GM23338 (cell line): Measurements from ENCODE around the gene RTEL1. TPM values are rescaled to one million over a fixed set of nuclear protein-coding genes. Genes with fewer than 3 reads are reported as not detected.

Experiments used
- ATAC-seq: fragments of 200-7000 bp; cut with Tn5 transposase; 3 replicates; pipeline ENCODE4 v1.9.1; 2020
- DNase-seq: peaks from one replicate; pipeline ENCODE4 v3.0.0-alpha.2; 2015; ENCODE audit warnings: low spot score
- H2AFZ ChIP-seq: fragments of 200-600 bp; sonication (generic); 2 replicates; pipeline ENCODE4 v1.8.0; 2016; ENCODE audit warnings: antibody characterized with exemption, mild to moderate bottlenecking, moderate library complexity
- H3F3A ChIP-seq: fragments of 200-600 bp; sonication (generic); replicated peaks from 2 replicates; pipeline ENCODE4 v1.8.0; 2017; ENCODE audit warnings: antibody characterized with exemption, mixed run types, low read depth
- H3K27ac ChIP-seq: fragments of 200-600 bp; sonication (generic); 2 replicates; pipeline ENCODE4 v1.6.1; 2016; ENCODE audit warnings: low read depth
- H3K27me3 ChIP-seq: fragments of 200-600 bp; sonication (generic); 2 replicates; pipeline ENCODE4 v1.8.0; 2016; ENCODE audit warnings: mild to moderate bottlenecking, mixed run types, moderate library complexity; ENCODE audit not compliant: insufficient read depth
- H3K36me3 ChIP-seq: fragments of 200-600 bp; sonication (generic); 2 replicates; pipeline ENCODE4 v1.8.0; 2016; ENCODE audit warnings: mild to moderate bottlenecking; ENCODE audit not compliant: insufficient read depth
- H3K4me1 ChIP-seq: fragments of 200-600 bp; sonication (generic); 2 replicates; pipeline ENCODE4 v1.8.0; 2016; ENCODE audit warnings: mild to moderate bottlenecking, moderate library complexity; ENCODE audit not compliant: insufficient read depth
- H3K4me2 ChIP-seq: fragments of 200-600 bp; sonication (generic); 2 replicates; pipeline ENCODE4 v1.7.1; 2017; ENCODE audit warnings: mixed run types
- H3K4me3 ChIP-seq: fragments of 200-600 bp; sonication (generic); 2 replicates; pipeline ENCODE4 v1.6.1; 2016; ENCODE audit warnings: mixed run types
- H3K79me2 ChIP-seq: fragments of 200-600 bp; sonication (generic); replicated peaks from 2 replicates; pipeline ENCODE4 v1.8.0; 2017; ENCODE audit warnings: mild to moderate bottlenecking; ENCODE audit not compliant: insufficient read depth
- H3K9me2 ChIP-seq: fragments of 200-600 bp; sonication (generic); 2 replicates; pipeline ENCODE4 v1.8.0; 2017; ENCODE audit not compliant: insufficient read depth
- H4K20me1 ChIP-seq: fragments of 200-600 bp; sonication (generic); replicated peaks from 2 replicates; pipeline ENCODE4 v1.8.0; 2017; ENCODE audit warnings: mild to moderate bottlenecking; ENCODE audit not compliant: insufficient read depth
- H3K27ac Mint-ChIP-seq: 2 replicates; pipeline ENCODE4 v1.8.0; 2020; ENCODE audit warnings: inconsistent platforms, mild to moderate bottlenecking, moderate library complexity, mixed read lengths
- H3K27me3 Mint-ChIP-seq: 3 replicates; pipeline ENCODE4 v1.8.0; 2022; ENCODE audit warnings: low read depth, mild to moderate bottlenecking, moderate library complexity, mixed read lengths, inconsistent platforms; ENCODE audit not compliant: insufficient read depth, poor library complexity
- H3K36me3 Mint-ChIP-seq: 3 replicates; pipeline ENCODE4 v1.8.0; 2021; ENCODE audit warnings: low read depth, mild to moderate bottlenecking, inconsistent platforms, moderate library complexity, mixed read lengths
- H3K4me1 Mint-ChIP-seq: 3 replicates; pipeline ENCODE4 v1.8.0; 2020; ENCODE audit warnings: mild to moderate bottlenecking, inconsistent platforms, mixed read lengths
- H3K4me3 Mint-ChIP-seq: 3 replicates; pipeline ENCODE4 v1.8.0; 2021; ENCODE audit warnings: moderate library complexity, mild to moderate bottlenecking, inconsistent platforms, mixed read lengths
- H3K9me3 Mint-ChIP-seq: 3 replicates; pipeline ENCODE4 v1.8.0; 2020; ENCODE audit warnings: moderate library complexity, mild to moderate bottlenecking, inconsistent platforms, mixed read lengths
- EZH2 ChIP-seq: fragments of 200-600 bp; sonication (generic); IDR thresholded peaks from one replicate; pipeline ENCODE4 v1.8.0; 2017; ENCODE audit warnings: antibody characterized with exemption, mild to moderate bottlenecking, low read depth; ENCODE audit not compliant: unreplicated experiment
- EZH2phosphoT487 ChIP-seq: fragments of 200-600 bp; sonication (generic); IDR thresholded peaks from one replicate; pipeline ENCODE4 v1.8.1; 2018; ENCODE audit warnings: antibody characterized with exemption; ENCODE audit not compliant: unreplicated experiment
- JUNB ChIP-seq: IDR thresholded peaks from one replicate; pipeline ENCODE4 v1.6.1; 2016; ENCODE audit warnings: antibody characterized with exemption; ENCODE audit not compliant: unreplicated experiment
- POLR2AphosphoS5 ChIP-seq: IDR thresholded peaks from 2 replicates; pipeline ENCODE4 v1.6.1; 2016; ENCODE audit warnings: antibody characterized with exemption, low read depth
- STAT1 ChIP-seq: IDR thresholded peaks from one replicate; pipeline ENCODE4 v1.6.1; 2016; ENCODE audit warnings: antibody characterized with exemption; ENCODE audit not compliant: unreplicated experiment
- ZNF331 ChIP-seq: fragments of 250-450 bp; sonication (Bioruptor Pico); IDR thresholded peaks from 2 replicates; pipeline ENCODE4 v1.5.0; 2020; ENCODE audit warnings: low read depth, mild to moderate bottlenecking, moderate library complexity
- polyA plus RNA-seq: library from polyadenylated mRNA; unstranded; fragments of >200 nt; fragmentation: Nextera tagmentation; extraction: Ambion mirVana; gene quantifications from 2 replicates; pipeline ENCODE4 v1.2.1, GENCODE V29; 2016
- total RNA-seq: library from RNA; depleted of rRNA; stranded (reverse); fragments of >200 nt; shearing (Covaris generic); gene quantifications from 2 replicates; pipeline ENCODE4 v1.2.3, GENCODE V29; 2014
- TF ChIP-seq, protein P1 (sequence below): fragments of 250-450 bp; sonication (Bioruptor Pico); IDR thresholded peaks from 2 replicates; pipeline ENCODE4 v1.5.0; 2020; ENCODE audit warnings: mild to moderate bottlenecking, moderate library complexity
- TF ChIP-seq, protein P2 (sequence below), 2 experiments: fragments of 200-600 bp in 1 of 2; sonication (generic) in 1 of 2; conservative IDR thresholded peaks; 2 replicates each; pipeline versions ENCODE4 v1.5.1 to v1.6.1; 2016 to 2017; ENCODE audit warnings: antibody characterized with exemption in 2 of 2, low read depth in 2 of 2, mild to moderate bottlenecking in 2 of 2, moderate library complexity in 1 of 2

Gene RTEL1
- total and polyA plus RNA-seq, 2 experiments from 2014 or later: 14.2 to 34.5 TPM

DNA sequence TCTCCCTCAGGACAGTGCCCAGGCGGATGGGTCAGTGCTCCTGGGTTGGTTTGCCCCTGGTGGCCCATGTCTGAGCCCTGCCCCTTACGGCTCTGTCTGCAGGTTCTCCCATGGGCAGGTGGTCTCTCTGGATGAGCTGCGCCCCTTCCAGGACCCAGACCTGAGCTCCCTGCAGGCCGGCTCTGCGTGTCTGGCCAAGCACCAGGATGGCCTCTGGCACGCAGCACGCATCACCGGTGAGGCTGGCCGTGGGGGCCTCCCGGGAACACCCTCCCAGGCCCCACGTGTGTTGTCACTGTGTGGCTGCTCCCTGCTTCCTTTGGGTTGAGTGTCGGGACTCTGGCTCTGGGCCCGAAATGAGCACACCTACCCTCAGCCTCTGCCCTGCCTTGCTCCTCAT lies 75.0 kb downstream of the RTEL1 start (continued):
- no peak for TF ChIP-seq STAT1
- TF ChIP-seq JUNB: no peak
- TF ChIP-seq, protein P1, sequence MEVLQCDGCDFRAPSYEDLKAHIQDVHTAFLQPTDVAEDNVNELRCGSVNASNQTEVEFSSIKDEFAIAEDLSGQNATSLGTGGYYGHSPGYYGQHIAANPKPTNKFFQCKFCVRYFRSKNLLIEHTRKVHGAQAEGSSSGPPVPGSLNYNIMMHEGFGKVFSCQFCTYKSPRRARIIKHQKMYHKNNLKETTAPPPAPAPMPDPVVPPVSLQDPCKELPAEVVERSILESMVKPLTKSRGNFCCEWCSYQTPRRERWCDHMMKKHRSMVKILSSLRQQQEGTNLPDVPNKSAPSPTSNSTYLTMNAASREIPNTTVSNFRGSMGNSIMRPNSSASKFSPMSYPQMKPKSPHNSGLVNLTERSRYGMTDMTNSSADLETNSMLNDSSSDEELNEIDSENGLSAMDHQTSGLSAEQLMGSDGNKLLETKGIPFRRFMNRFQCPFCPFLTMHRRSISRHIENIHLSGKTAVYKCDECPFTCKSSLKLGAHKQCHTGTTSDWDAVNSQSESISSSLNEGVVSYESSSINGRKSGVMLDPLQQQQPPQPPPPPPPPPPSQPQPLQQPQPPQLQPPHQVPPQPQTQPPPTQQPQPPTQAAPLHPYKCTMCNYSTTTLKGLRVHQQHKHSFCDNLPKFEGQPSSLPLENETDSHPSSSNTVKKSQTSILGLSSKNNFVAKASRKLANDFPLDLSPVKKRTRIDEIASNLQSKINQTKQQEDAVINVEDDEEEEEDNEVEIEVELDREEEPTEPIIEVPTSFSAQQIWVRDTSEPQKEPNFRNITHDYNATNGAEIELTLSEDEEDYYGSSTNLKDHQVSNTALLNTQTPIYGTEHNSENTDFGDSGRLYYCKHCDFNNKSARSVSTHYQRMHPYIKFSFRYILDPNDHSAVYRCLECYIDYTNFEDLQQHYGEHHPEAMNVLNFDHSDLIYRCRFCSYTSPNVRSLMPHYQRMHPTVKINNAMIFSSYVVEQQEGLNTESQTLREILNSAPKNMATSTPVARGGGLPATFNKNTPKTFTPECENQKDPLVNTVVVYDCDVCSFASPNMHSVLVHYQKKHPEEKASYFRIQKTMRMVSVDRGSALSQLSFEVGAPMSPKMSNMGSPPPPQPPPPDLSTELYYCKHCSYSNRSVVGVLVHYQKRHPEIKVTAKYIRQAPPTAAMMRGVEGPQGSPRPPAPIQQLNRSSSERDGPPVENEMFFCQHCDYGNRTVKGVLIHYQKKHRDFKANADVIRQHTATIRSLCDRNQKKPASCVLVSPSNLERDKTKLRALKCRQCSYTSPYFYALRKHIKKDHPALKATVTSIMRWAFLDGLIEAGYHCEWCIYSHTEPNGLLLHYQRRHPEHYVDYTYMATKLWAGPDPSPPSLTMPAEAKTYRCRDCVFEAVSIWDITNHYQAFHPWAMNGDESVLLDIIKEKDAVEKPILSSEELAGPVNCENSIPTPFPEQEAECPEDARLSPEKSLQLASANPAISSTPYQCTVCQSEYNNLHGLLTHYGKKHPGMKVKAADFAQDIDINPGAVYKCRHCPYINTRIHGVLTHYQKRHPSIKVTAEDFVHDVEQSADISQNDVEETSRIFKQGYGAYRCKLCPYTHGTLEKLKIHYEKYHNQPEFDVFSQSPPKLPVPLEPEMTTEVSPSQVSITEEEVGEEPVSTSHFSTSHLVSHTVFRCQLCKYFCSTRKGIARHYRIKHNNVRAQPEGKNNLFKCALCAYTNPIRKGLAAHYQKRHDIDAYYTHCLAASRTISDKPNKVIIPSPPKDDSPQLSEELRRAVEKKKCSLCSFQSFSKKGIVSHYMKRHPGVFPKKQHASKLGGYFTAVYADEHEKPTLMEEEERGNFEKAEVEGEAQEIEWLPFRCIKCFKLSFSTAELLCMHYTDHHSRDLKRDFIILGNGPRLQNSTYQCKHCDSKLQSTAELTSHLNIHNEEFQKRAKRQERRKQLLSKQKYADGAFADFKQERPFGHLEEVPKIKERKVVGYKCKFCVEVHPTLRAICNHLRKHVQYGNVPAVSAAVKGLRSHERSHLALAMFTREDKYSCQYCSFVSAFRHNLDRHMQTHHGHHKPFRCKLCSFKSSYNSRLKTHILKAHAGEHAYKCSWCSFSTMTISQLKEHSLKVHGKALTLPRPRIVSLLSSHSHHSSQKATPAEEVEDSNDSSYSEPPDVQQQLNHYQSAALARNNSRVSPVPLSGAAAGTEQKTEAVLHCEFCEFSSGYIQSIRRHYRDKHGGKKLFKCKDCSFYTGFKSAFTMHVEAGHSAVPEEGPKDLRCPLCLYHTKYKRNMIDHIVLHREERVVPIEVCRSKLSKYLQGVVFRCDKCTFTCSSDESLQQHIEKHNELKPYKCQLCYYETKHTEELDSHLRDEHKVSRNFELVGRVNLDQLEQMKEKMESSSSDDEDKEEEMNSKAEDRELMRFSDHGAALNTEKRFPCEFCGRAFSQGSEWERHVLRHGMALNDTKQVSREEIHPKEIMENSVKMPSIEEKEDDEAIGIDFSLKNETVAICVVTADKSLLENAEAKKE: no peak
- TF ChIP-seq EZH2phosphoT487: no peak

DNA sequence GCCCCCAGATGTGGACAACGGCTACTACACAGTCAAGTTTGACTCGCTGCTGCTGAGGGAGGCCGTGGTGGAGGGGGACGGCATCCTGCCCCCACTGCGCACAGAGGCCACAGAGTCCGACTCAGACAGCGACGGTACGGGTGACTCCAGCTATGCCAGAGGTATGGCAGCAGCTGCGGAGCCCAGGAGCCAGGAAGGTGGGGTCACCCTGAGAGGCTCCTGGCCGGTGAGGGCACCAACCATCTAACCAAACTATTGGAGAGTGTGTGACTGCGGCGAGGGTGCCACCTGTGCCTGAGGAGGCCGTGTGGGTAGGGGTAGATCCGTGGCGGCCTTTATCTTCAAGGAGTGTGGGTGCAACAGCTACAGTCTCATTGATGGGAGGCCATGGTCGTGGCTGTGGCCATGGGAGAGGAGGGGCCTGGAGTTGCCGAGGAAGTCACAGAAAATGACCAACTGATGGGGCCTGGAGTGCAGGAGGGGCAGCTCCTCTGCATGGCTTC lies 75.5 kb downstream of the RTEL1 start:
- peaks cover 6% of the 10 kb centered on the region for H3K27me3 ChIP-seq
- Mint-ChIP-seq H3K4me3 (no peak overlapping the region; the same call in 2 of the 3 replicates), H3K9me3 (no peaks in the 10 kb centered on the region; the same call in 2 of the 3 replicates), H3K27me3 (peaks cover 14% of the 10 kb centered on the region), H3K36me3 (peaks cover 15% of the 10 kb centered on the region), H3K27ac (no peak overlapping the region), H3K4me1 (no peaks in the 10 kb centered on the region)
- no peak for ATAC-seq
- no peaks in the 10 kb centered on the region for H3K79me2 ChIP-seq
- no peaks in the 10 kb centered on the region for H4K20me1 ChIP-seq
- H3K9me2 ChIP-seq: 0 out of 2 replicates have a peak, but pooled peaks cover 5% of the 10 kb centered on the region
- no peak overlapping the region for H3K27ac ChIP-seq
- no peaks in the 10 kb centered on the region; the same call in 1 of the 2 replicates for H3K4me1 ChIP-seq
- no peaks in the 10 kb centered on the region for H3K36me3 ChIP-seq
- no peak overlapping the region for H2AFZ ChIP-seq
- no peak for DNase-seq
- H3F3A ChIP-seq: peaks cover 12% of the 10 kb centered on the region
- H3K4me3 ChIP-seq: no peak overlapping the region
- H3K4me2 ChIP-seq: no peak overlapping the region
- no peak for TF ChIP-seq ZNF331
- no peak for TF ChIP-seq STAT1
- TF ChIP-seq, protein P2, sequence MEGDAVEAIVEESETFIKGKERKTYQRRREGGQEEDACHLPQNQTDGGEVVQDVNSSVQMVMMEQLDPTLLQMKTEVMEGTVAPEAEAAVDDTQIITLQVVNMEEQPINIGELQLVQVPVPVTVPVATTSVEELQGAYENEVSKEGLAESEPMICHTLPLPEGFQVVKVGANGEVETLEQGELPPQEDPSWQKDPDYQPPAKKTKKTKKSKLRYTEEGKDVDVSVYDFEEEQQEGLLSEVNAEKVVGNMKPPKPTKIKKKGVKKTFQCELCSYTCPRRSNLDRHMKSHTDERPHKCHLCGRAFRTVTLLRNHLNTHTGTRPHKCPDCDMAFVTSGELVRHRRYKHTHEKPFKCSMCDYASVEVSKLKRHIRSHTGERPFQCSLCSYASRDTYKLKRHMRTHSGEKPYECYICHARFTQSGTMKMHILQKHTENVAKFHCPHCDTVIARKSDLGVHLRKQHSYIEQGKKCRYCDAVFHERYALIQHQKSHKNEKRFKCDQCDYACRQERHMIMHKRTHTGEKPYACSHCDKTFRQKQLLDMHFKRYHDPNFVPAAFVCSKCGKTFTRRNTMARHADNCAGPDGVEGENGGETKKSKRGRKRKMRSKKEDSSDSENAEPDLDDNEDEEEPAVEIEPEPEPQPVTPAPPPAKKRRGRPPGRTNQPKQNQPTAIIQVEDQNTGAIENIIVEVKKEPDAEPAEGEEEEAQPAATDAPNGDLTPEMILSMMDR (conservative IDR thresholded peaks at IDR 0.05; ENCODE audit: low read depth in 2 of 2): no peak
- TF ChIP-seq EZH2: no peak
- no peak for TF ChIP-seq POLR2AphosphoS5
- TF ChIP-seq, protein P1: no peak
